GM19351 (cell line): Measurements from ENCODE around the gene PRAMEF17.
"Not testable (repeated sequence)": the region's sequence is repeated elsewhere in the genome, so short reads cannot be mapped to it uniquely, and the experiment has no call there.

Experiments
- ATAC-seq: cut with Tn5 transposase; IDR thresholded peaks from one replicate; pipeline ENCODE4 v1.9.1; 2021; ENCODE audit warnings: mild to moderate bottlenecking, moderate library complexity; ENCODE audit not compliant: unreplicated experiment

PRAMEF17 gene

GRCh38 chr1:13389332-13389731 lies at the start of gene PRAMEF17:
PRAMEF17 (plus strand) TSS chr1:13389632; CDS start chr1:13389658, 26 bp downstream.
- ATAC-seq, result not testable (repeated sequence)

GRCh38 chr1:13342496-13342895 lies 46.9 kb upstream of the PRAMEF17 start:
- not testable (repeated sequence) for ATAC-seq

GRCh38 chr1:13347034-13347433 lies 42.4 kb upstream of the PRAMEF17 start, which contains the start of gene PRAMEF14:
PRAMEF14 (minus strand) TSS chr1:13347134; CDS start chr1:13345314, 1,820 bp downstream.
- not testable (repeated sequence) for ATAC-seq

DNA sequence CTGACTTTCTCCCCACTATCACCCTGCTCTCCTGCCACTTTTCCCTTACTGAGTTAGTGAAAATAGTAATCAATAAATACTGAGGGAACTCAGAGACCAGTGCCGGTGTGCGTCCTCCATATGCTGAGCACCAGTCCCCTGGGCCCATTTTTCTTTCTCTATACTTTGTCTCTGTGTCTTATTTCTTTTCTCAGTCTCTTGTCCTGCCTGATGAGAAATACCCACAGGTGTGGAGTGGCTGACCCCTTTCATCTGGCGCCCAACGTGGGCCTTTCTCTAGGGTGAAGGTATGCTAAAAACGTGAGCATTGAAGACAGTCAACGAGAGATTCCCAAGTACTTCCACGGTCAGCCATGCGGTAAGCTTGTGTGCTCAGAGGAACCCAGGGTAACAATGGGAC lies 36.0 kb upstream of the PRAMEF17 start:
- ATAC-seq, result not testable (repeated sequence)

DNA sequence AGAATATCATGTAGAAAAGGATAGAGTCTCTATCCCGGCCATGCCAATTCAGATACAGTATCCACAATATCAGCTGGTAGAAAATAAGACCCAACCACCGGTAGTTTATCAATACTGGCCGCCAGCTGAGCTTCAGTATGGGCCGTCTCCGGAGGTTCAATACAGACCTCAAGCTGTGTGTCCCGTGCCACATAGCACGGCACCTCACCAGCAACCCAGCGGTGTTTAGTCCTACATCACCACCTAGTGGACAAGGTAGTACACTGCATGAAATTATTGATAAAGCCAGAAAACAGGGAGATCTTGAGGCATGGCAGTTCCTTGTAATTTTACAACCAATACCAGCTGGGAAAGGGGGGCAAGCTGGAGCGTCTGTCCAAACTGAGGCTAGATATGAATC lies 35.0 kb upstream of the PRAMEF17 start:
- ATAC-seq, result not testable (repeated sequence)

GRCh38 chr1:13356774-13357173 lies 32.7 kb upstream of the PRAMEF17 start:
- not testable (repeated sequence) for ATAC-seq

- ATAC-seq, result not testable (repeated sequence)
These were observed 27.1 kb upstream of the PRAMEF17 start for GRCh38 chr1:13362364-13362763.

- ATAC-seq, result not testable (repeated sequence)
These were observed 24.5 kb upstream of the PRAMEF17 start for GRCh38 chr1:13364928-13365327.

- not testable (repeated sequence) for ATAC-seq
These were observed 22.9 kb upstream of the PRAMEF17 start for GRCh38 chr1:13366536-13366935.

- not testable (repeated sequence) for ATAC-seq
These were observed 20.9 kb upstream of the PRAMEF17 start for GRCh38 chr1:13368544-13368943.

DNA sequence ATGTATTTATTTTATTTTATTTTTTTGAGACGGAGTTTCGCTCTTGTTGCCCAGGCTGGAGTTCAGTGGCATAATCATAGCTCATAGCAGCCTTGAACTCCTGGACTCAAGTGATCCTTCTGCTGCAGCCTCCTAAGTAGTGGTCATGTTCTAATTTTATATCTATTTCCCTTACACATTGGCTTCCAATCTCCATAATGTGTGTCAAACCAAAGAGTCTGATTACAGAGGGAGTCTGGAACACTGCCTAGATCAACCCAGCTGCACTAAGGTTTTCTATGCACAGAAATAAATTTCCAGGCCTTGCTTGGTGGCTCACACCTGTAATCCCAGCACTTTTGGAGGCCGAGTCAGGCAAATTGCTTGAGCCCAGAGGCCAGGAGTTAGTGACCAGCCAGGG lies 10.4 kb upstream of the PRAMEF17 start:
- not testable (repeated sequence) for ATAC-seq

DNA sequence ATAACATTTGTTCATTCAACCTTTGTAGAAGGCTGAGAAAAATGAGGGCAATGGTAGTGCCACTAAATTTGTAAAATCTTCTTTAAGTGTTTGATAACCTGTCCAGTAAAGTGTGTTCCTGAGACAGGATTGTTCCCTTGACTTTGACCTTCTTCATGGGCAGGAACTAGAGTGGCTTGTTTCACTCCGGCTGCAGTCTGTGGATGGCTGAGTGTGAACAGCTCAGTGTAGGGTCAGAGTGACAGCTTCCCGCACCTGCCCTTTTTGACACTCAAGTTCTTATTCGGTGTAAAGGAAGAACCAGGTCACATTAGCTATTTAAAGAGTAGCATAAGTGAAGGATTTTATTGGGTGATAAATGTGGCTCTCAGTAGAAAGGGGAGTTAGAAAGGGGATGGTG lies 9.1 kb upstream of the PRAMEF17 start:
- ATAC-seq, result not testable (repeated sequence)

GRCh38 chr1:13393004-13393403 lies 3.6 kb downstream of the PRAMEF17 start:
- not testable (repeated sequence) for ATAC-seq

GRCh38 chr1:13394761-13395160 lies 5.3 kb downstream of the PRAMEF17 start:
- not testable (repeated sequence) for ATAC-seq

- not testable (repeated sequence) for ATAC-seq
These were observed 5.9 kb downstream of the PRAMEF17 start for GRCh38 chr1:13395311-13395710.

DNA sequence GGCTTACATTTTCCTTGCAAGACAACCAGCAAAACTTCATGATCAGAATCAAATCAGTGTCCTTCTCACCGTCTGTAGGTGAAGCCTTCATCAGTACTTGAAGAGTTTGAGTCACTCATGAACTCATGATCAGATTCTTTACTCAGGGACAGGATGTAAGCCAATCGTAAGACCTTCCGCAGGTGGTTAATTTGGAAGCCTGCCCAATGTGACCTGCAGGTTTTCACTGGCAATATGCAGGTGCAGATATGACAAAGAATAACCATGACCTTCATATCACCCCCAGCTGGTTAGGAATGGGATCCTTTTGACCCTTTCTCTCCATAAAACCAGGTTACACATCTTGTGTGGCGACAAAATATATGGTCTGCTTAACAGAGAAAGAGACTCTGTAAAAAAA lies 18.4 kb downstream of the PRAMEF17 start:
- ATAC-seq, result no peak

- ATAC-seq, result not testable (repeated sequence)
These were observed 20.7 kb downstream of the PRAMEF17 start, which contains the start of gene PRAMEF20 for GRCh38 chr1:13410150-13410549. PRAMEF20 (plus strand) TSS chr1:13410450; CDS start chr1:13416355, 5,905 bp downstream.

DNA sequence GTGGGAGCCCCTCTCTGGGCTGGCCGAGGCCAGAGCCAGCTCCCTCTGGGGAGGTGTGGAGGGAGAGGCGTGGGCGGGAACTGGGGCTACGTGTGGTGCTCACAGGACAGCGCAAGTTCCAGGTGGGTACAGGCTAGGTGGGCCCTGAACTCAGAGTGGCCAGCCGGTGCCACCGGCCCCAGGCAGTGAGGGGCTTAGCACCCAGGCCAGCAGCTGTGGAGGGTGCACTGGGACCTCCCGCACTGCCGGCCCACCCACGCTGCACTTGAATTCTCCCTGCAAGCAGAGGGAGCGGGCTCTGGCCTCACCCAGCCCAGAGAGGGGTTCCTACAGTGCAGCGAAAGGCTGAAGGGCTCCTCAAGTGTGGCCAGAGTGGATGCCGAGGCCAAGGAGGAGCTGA lies 41.1 kb downstream of the PRAMEF17 start:
- ATAC-seq, result no peak

DNA sequence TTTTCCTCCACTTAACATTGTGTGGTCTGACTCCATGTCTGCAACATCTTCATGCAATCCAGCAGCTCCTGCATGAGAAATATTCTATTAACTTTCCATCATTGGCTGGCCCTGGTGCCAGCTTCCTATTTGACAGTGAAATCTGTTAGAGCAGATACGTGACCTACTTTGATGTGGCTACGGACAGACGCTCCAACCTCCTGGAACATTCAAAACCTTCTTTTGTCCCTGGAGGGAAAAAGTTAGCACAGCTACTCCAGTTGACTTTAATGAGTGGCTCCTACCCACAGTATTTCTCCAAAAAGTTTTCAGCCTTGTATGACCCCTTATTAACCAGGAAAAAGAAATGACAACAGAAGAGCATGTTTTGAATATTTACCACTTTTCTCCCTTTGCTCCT lies 42.8 kb downstream of the PRAMEF17 start:
- ATAC-seq, result no peak

GRCh38 chr1:13433694-13434358 lies 44.4 kb downstream of the PRAMEF17 start:
- ATAC-seq, result not testable (repeated sequence)

- no peak for ATAC-seq
These were observed 46.0 kb downstream of the PRAMEF17 start for GRCh38 chr1:13435458-13435857.

DNA sequence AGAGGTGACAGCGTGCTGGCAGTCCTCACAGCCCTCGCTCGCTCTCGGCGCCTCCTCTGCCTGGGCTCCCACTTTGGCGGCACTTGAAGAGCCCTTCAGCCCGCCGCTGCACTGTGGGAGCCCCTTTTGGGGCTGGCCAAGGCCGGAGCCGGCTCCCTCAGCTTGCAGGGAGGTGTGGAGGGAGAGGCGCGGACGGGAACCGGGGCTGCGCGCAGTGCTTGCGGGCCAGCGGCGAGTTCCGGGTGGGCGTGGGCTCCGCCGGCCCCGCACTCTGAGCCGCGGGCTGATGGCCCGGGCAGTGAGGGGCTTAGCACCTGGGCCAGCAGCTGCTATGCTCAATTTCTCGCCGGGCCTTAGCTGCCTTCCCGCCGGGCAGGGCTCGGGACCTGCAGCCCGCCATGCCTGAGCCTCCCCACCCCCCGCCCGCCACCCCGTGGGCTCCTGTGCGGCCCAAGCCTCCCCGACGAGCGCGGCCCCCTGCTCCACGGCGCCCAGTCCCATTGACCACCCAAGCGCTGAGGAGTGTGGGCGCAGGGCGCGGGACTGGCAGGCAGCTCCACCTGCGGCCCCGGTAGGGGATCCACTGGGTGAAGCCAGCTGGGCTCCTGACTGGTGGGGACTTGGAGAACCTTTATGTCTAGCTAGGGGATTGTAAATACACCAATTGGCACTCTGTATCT lies 49.8 kb downstream of the PRAMEF17 start:
- not testable (repeated sequence) for ATAC-seq
